GM19193 (cell line): Measurements from ENCODE around the gene ATF6.

Experiments used
- POLR2A ChIP-seq: IDR thresholded peaks from 4 replicates; pipeline ENCODE4 v1.6.1; 2011; ENCODE audit not compliant: insufficient read depth, insufficient read length; ENCODE audit errors: extremely low read depth

Gene ATF6, protein sequence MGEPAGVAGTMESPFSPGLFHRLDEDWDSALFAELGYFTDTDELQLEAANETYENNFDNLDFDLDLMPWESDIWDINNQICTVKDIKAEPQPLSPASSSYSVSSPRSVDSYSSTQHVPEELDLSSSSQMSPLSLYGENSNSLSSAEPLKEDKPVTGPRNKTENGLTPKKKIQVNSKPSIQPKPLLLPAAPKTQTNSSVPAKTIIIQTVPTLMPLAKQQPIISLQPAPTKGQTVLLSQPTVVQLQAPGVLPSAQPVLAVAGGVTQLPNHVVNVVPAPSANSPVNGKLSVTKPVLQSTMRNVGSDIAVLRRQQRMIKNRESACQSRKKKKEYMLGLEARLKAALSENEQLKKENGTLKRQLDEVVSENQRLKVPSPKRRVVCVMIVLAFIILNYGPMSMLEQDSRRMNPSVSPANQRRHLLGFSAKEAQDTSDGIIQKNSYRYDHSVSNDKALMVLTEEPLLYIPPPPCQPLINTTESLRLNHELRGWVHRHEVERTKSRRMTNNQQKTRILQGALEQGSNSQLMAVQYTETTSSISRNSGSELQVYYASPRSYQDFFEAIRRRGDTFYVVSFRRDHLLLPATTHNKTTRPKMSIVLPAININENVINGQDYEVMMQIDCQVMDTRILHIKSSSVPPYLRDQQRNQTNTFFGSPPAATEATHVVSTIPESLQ

DNA sequence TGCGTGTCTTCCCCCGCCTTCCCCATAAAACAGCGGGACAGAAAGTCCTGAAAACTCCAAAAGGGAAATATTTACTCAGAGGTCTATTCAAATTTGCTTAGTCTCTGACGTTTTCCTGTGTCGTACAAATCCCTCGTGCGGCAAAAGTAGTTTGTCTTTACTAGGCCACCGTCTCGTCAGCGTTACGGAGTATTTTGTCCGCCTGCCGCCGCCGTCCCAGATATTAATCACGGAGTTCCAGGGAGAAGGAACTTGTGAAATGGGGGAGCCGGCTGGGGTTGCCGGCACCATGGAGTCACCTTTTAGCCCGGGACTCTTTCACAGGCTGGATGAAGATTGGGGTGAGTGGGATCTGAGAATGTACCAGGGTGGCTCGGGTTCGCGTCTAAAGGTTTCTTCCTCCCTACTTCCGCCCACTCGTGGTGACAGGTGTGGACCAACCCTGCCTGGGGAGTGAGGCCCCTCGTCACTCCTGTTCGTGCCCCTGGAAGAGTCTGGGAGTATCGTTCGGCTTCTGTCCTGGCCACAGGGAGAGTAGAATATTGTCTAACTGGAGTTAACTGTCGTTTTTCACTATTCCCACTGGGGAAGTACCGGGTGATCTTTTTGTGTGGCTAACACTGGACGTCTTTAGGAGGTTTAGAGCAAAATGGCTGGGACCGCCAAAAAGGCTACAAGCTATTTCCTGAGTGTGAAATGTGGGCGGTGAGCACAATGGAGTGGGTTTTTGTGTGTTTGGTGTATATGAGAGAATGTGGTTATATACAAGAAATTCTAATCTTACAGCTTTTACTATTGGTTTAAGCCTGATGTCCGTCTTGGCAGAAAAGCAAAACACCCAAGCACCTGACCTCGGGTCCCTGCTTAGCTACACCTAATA is at the start of gene ATF6:
TSS of gene ATF6 (plus strand) at position 219 of the 880 bp plus-strand sequence. CDS start at position 260, 41 bp downstream.
- TF ChIP-seq POLR2A, result peak; percentile 79

GRCh38 chr1:161718559-161719324 is 47.4 kb upstream of the ATF6 start:
- TF ChIP-seq POLR2A, result no peak

DNA sequence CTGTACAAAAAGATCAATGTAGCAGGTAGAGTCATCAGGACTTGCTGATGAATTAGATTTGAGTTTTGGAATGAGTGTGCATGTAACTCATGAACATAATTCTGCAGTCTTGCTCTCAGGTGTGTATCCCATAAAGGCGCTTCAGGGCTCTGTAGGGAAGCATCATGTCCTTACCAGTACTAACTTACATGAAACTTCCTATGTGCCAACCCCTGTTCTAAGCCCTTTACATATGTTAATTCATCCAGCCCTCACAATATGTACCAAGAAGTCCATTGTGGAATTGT is 46.9 kb upstream of the ATF6 start:
- TF ChIP-seq POLR2A, result no peak

GRCh38 chr1:161720422-161720821 is 45.7 kb upstream of the ATF6 start:
- no peak for TF ChIP-seq POLR2A

DNA sequence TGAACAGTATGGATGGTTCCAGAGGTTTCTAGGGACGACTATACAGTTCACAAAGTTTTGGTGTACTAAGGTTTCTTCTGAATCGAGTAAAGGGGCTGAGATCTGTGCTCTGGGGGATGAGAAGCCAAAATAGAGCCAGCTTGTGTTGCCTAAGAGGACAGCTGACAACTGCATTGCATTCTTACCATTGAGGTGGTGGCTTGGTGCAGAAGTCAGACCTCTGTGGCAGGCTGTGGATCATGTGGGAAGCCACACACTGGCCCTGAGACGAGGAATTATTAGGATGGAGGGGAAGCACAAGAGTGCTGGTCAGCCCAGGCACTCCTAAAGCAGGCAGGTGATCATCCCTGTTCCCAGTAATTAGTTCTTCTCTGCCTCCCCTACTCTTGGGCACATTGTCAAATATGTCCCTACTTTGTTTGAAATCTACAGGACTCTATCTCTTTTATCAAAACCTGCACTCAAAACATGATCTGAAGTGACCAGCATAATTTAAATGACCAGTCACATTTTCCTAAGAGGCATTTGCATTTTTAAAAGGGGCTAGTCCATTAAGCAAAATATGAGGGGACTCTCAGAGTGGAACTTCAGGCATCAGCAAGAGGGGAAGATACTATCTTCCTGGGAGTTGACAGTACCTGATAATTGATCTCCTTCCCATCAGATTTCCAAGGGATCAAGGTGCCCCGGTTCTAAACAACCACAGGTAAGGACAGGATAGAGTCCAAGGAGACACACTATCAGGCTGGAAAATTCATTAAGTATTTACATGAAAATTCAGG is 45.0 kb upstream of the ATF6 start, which contains the start of gene FCRLB:
TSS of gene FCRLB (plus strand) at position 589 of the 782 bp plus-strand sequence. CDS start 1,129 bp downstream, outside the sequence.
- TF ChIP-seq POLR2A, result no peak

GRCh38 chr1:161721738-161722343 is 44.3 kb upstream of the ATF6 start:
- no peak for TF ChIP-seq POLR2A

- TF ChIP-seq POLR2A, result no peak
Measured at GRCh38 chr1:161722406-161722805, 43.7 kb upstream of the ATF6 start.

GRCh38 chr1:161723459-161724141 is 42.5 kb upstream of the ATF6 start:
- no peak for TF ChIP-seq POLR2A

GRCh38 chr1:161725908-161726472 is 40.1 kb upstream of the ATF6 start:
- TF ChIP-seq POLR2A, result peak; percentile 33

- TF ChIP-seq POLR2A, result peak; percentile 94
Measured at GRCh38 chr1:161726473-161727255, 39.5 kb upstream of the ATF6 start.

- TF ChIP-seq POLR2A, result peak; percentile 56
Measured at GRCh38 chr1:161727256-161727924, 38.7 kb upstream of the ATF6 start.
